IPS-15b (cell line): ENCODE data around the gene GRM7.

Source experiments
- H3K27me3 ChIP-seq: one replicate; pipeline ENCODE4 v1.6.1; 2013; ENCODE audit warnings: low read length; ENCODE audit not compliant: control insufficient read depth, insufficient read depth
- H3K36me3 ChIP-seq: one replicate; pipeline ENCODE4 v1.6.1; 2013; ENCODE audit warnings: low read length; ENCODE audit not compliant: control insufficient read depth, insufficient read depth
- H3K4me1 ChIP-seq: one replicate; pipeline ENCODE4 v1.6.1; 2013; ENCODE audit warnings: mild to moderate bottlenecking, low read length; ENCODE audit not compliant: control insufficient read depth, insufficient read depth
- H3K4me3 ChIP-seq: one replicate; pipeline ENCODE4 v1.5.1; 2013; ENCODE audit warnings: low read depth, low read length
- H3K9ac ChIP-seq: one replicate; pipeline ENCODE4 v1.6.1; 2013; ENCODE audit warnings: low read depth, mild to moderate bottlenecking, low read length
- H3K9me3 ChIP-seq: one replicate; pipeline ENCODE4 v1.6.1; 2013; ENCODE audit warnings: mild to moderate bottlenecking, low read length; ENCODE audit not compliant: control insufficient read depth, insufficient read depth

Gene GRM7

DNA sequence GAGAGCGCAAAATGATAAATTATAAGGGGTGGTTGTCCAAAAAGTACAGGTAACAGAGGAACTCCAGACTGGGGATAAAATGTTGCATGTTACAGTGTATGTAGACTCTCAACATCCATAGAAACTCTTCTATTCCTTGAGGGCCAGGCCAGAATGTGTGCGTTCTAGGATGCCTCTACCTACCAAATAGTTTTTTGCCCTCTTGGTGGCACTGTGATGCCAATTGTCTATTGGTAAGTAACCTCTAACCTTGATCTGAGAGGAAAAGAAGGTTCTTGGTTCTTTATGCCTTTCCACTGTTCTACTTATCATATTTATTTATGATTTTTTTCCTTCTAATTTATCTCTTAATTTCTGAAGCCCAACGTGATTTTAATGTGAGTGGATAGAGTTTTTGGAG lies 424.6 kb downstream of the GRM7 start:
- Histone ChIP-seq H3K9ac (no peak overlapping the region), H3K4me1 (no peaks in the 10 kb centered on the region), H3K36me3 (no peaks in the 10 kb centered on the region), H3K4me3 (no peak overlapping the region), H3K9me3 (no peaks in the 10 kb centered on the region), H3K27me3 (no peaks in the 10 kb centered on the region)

DNA sequence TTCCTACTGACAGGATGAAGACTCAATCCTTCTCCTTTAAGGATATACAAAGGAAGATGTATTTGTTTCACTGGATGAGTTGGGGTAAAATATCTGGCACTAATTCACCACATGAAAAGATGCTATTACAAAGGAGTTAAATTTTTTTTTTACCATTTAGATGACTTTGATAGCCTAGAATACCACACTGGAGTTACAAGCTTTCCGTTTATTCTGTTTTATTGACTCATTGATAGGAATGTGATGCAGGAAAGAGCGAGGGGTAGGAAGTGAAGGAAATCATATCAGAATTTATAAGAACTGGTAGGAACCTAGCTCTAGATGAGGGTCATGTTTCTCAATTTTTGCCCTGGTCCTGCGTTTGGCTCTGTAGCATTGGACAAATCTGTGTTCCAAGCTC lies 427.2 kb downstream of the GRM7 start:
- no peaks in the 10 kb centered on the region for H3K4me1 ChIP-seq
- H3K4me3 ChIP-seq: no peak overlapping the region
- H3K27me3 ChIP-seq: no peaks in the 10 kb centered on the region
- no peak overlapping the region for H3K9ac ChIP-seq
- no peaks in the 10 kb centered on the region for H3K36me3 ChIP-seq
- no peaks in the 10 kb centered on the region for H3K9me3 ChIP-seq

DNA sequence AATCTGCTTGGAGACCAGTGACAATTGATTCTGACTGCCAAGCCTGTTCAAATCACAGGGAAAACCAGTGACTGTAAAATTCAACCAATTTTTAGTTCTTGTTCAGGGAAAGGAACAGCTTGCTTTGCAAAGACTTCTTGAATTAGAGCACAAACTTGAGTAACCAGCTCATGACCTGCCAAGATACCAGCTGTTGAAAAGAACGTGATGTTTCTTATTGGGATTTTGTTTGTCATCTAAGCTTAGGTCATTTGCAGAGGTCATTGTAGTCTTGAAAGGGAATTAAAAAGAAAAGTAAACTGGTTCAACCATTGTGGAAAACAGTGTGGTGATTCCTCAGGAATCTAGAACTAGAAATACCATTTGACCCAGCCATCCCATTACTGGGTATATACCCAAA lies 428.2 kb downstream of the GRM7 start:
- Histone ChIP-seq H3K36me3 (no peaks in the 10 kb centered on the region), H3K4me3 (no peak overlapping the region), H3K4me1 (no peaks in the 10 kb centered on the region), H3K9ac (no peak overlapping the region), H3K9me3 (no peaks in the 10 kb centered on the region), H3K27me3 (no peaks in the 10 kb centered on the region)

DNA sequence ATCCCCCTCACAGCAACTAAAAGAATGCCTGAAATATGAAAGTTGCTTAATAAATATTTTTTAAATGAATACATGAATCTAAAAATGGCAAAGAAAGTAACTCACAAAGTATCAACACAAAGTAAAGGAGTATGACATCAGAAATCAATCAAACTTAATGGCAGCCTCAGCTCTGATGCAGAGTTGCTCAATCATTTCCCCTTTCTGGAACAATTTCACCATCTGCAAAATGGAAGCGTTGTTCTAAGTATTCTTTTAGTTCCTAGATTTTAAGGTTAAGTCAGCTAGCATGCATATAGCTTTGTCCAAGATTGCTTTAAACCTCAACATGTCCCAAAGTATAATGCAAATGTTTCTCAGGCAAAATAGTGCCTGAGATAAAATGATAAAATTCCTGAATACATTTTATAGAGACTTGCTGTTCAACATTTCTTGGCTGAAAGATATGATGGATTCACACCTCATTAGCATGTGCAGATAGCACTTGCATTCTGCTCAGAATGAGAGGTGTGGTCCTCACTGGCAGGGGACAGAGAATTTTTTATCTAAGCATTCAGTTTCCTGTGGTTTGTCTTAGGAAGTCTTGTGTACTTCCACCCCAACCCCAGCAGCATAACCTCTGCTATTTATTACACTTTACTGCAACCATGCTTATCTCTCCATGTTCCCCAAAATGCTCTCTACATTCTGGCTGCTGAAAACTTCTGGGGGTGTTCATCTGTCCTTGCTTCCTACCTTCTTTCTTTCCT lies 429.3 kb downstream of the GRM7 start:
- H3K27me3 ChIP-seq: no peaks in the 10 kb centered on the region
- H3K36me3 ChIP-seq: no peaks in the 10 kb centered on the region
- no peak overlapping the region for H3K4me3 ChIP-seq
- no peaks in the 10 kb centered on the region for H3K4me1 ChIP-seq
- H3K9ac ChIP-seq: no peak overlapping the region
- H3K9me3 ChIP-seq: no peaks in the 10 kb centered on the region

DNA sequence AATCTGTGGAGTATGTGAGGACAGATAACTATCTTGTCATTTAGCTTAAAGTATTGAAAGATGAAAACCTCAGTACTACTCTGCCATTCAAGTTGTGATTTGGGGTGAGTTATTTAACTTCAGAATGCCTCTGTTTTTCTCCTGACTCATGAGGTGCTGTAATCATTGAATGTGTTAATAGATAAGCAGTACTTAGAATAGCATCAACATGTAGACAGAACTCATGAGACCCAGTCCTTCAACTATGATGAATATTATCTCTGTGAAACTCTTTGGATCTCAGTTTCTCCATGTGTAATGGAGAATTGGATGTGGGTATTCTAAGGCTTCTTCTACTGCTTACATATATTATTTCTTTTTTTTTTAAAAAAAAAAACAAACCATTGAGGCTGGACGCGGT lies 431.4 kb downstream of the GRM7 start:
- Histone ChIP-seq H3K4me1 (no peaks in the 10 kb centered on the region), H3K9me3 (no peaks in the 10 kb centered on the region), H3K27me3 (no peaks in the 10 kb centered on the region), H3K4me3 (no peak overlapping the region), H3K36me3 (no peaks in the 10 kb centered on the region), H3K9ac (no peak overlapping the region)

DNA sequence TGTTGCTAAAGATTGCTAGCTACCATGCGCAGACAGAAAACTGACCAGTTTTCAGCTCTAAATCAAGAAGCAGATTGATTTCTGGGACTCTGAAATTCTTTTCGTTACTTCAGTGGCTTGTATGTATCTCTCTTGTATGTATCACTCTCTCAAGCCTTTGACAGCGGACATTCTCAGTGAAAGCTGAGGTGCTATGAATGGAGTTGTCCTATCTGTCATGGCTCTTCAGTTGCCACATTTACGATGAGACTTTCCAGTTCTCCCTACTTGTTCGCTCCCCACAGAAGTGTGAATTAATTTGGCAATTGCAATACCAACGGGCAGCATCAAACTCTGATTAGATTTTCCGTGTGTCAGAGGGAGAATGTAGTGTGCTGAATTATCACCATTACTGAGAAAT lies 432.4 kb downstream of the GRM7 start:
- no peaks in the 10 kb centered on the region for H3K9me3 ChIP-seq
- no peaks in the 10 kb centered on the region for H3K27me3 ChIP-seq
- no peak overlapping the region for H3K4me3 ChIP-seq
- no peaks in the 10 kb centered on the region for H3K4me1 ChIP-seq
- H3K9ac ChIP-seq: no peak overlapping the region
- H3K36me3 ChIP-seq: no peaks in the 10 kb centered on the region

DNA sequence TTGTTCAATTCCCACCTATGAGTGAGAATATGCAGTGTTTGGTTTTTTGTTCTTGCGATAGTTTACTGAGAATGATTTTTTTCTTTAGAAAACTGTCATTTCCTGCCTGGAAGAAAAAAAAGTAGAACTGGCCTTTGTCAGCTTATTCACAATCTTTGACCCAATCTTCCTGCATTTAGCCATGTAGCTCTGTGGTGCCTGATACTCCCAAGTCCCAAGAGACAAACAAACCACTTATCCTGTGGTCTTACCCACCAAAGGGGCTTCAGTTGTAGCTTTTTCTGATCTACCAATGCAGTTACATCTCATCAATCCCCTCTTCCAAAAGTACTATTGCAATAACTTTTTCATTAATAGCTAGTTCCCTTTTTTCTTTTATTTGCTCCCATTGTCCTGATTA lies 444.6 kb downstream of the GRM7 start:
- no peaks in the 10 kb centered on the region for H3K27me3 ChIP-seq
- H3K36me3 ChIP-seq: no peaks in the 10 kb centered on the region
- no peak overlapping the region for H3K9ac ChIP-seq
- no peaks in the 10 kb centered on the region for H3K9me3 ChIP-seq
- no peak overlapping the region for H3K4me3 ChIP-seq
- H3K4me1 ChIP-seq: no peaks in the 10 kb centered on the region

DNA sequence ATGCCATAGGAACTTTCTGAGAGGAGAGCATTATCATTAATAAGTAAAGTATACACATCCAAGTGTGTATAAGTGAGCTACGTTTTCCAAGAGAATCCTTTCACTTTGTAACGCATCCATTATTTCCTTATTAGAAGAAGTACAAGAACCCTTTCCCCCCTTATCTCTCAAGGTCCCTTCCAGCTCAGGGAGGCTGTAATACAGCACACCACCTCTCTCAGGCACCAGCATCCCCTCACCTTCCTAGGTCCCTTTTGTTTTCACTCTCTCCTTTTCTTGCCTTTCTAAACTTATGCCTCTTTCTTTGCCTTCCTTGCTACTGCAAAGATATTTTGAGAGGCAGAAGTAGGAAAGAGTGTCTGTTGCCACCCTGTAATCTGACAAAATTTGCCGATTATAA lies 446.0 kb downstream of the GRM7 start:
- Histone ChIP-seq H3K4me1 (no peaks in the 10 kb centered on the region), H3K27me3 (no peaks in the 10 kb centered on the region), H3K4me3 (no peak overlapping the region), H3K9me3 (no peaks in the 10 kb centered on the region), H3K36me3 (no peaks in the 10 kb centered on the region), H3K9ac (no peak overlapping the region)

DNA sequence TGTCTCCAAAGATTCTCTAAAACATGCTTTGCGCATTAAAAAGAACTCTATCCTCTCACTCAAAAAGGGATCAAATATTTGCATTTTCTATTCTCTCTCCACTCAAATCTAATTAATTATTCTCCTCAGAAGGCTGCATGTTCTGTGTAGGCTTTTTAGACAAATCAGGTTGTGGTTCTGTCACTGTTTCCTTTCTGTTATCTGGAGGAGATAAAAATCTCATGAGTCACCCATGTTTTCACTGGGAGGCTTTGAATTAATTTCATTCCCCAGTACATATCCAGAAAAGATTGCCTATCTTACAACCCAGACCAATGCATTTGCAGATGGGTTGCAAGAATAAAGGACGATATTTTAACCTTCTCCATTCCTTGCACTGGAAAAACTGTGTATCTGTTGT lies 446.5 kb downstream of the GRM7 start:
- H3K4me3 ChIP-seq: no peak overlapping the region
- H3K9ac ChIP-seq: no peak overlapping the region
- no peaks in the 10 kb centered on the region for H3K27me3 ChIP-seq
- no peaks in the 10 kb centered on the region for H3K36me3 ChIP-seq
- no peaks in the 10 kb centered on the region for H3K9me3 ChIP-seq
- H3K4me1 ChIP-seq: no peaks in the 10 kb centered on the region

DNA sequence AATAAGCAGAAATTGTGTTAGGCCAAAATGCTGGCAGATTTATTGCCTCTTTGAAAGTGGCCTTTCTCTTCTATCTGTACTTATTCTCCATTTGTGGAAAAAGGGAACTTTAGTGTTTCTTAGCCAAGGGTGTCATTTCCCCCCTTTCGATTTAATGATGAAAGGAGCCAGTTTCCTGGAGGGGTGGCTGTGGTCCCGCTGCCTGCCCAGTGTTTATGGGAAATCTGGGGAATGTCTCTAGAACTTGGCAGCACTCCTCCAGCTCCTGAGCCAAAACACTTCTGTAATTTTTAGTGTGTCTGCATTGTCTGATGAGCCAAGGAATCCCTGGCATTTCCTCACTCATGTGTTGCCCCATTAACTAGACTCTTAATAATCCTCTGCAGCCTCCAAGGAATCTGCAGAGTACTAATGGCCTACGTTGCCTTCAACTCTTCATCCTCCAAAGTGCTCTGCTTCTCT lies 448.8 kb downstream of the GRM7 start:
- Histone ChIP-seq H3K27me3 (no peaks in the 10 kb centered on the region), H3K9me3 (no peaks in the 10 kb centered on the region), H3K4me1 (no peaks in the 10 kb centered on the region), H3K4me3 (no peak overlapping the region), H3K9ac (no peak overlapping the region), H3K36me3 (no peaks in the 10 kb centered on the region)

DNA sequence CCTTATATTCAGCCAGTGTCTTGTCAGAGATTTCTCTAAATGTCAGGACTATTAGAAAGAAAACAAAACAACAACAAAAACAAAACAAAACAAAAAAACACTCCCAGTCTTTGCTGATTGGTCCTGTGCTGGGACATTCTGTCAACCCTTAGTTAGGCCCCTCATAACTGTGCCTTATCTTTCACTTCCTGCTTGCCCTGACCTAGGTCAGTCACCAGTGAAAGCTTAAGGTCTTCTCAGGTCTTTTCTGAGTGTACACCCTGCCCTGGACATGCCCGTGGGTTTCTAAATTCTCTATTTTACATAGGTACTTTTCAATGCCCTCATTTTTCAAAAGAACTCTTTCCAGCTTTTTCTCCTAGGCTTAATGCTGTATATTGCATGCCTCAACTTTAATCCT lies 454.1 kb downstream of the GRM7 start:
- no peak overlapping the region for H3K4me3 ChIP-seq
- H3K4me1 ChIP-seq: no peaks in the 10 kb centered on the region
- no peaks in the 10 kb centered on the region for H3K36me3 ChIP-seq
- H3K9me3 ChIP-seq: no peaks in the 10 kb centered on the region
- no peak overlapping the region for H3K9ac ChIP-seq
- H3K27me3 ChIP-seq: no peaks in the 10 kb centered on the region

DNA sequence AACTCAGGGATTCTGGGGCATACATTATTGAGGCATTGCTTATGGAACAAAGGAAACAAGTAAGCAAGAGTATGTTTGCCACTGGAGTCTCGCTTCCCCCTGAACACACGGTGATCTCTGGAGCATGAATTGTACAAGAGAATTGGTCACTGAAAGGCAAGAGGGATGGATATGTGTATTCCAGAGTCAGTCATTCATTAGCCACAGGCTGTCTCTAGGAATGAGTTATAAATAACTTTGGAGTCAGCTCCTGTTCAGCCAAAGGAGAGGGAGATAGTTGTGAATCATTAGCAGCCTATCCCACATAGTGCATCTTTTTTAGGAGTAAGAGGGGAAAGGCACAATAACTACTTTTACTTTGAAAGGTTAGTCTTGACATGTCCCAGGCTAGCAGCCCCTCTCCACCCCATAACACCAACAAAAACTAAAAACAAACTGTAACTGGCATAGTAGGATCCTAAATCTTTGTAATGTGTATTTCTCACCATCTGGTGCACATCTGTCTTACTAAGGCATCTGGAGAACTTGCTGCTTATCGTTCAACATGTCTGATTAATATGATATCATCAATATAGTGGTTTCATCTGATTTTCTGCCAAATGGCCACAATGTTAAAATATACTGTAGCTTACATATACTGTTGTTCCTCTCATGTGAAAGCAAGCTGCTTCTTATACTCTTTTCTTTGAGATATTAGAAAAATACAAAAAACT lies 462.2 kb downstream of the GRM7 start:
- Histone ChIP-seq H3K36me3 (no peaks in the 10 kb centered on the region), H3K4me3 (no peak overlapping the region), H3K27me3 (no peaks in the 10 kb centered on the region), H3K9me3 (no peaks in the 10 kb centered on the region), H3K4me1 (no peaks in the 10 kb centered on the region), H3K9ac (no peak overlapping the region)
